Mesothelial cell of epicardium (in vitro differentiated cells): ENCODE data around the gene DEFB123. TPM values are rescaled to one million over a fixed set of nuclear protein-coding genes. Genes with fewer than 3 reads are reported as not detected.
"Not testable (repeated sequence)": the region's sequence is repeated elsewhere in the genome, so short reads cannot be mapped to it uniquely, and the experiment has no call there.

Source experiments
- DNase-seq, 2 experiments: peaks; one replicate each; pipeline ENCODE4 v3.0.0; 2021; ENCODE audit warnings: low spot score in 2 of 2; ENCODE audit not compliant: unreplicated experiment in 2 of 2
- H3K27ac Mint-ChIP-seq: 2 replicates; pipeline ENCODE4 v1.8.0; 2021; ENCODE audit warnings: mixed read lengths
- H3K27me3 Mint-ChIP-seq: 2 replicates; pipeline ENCODE4 v1.8.0; 2021; ENCODE audit warnings: low read depth, mixed read lengths
- H3K36me3 Mint-ChIP-seq: 2 replicates; pipeline ENCODE4 v1.8.0; 2021; ENCODE audit warnings: mixed read lengths
- H3K4me1 Mint-ChIP-seq: 2 replicates; pipeline ENCODE4 v1.8.0; 2021; ENCODE audit warnings: mixed read lengths
- H3K4me3 Mint-ChIP-seq: 2 replicates; pipeline ENCODE4 v1.8.0; 2021; ENCODE audit warnings: mild to moderate bottlenecking, moderate library complexity, mixed read lengths
- H3K9me3 Mint-ChIP-seq: 2 replicates; pipeline ENCODE4 v1.8.0; 2021; ENCODE audit warnings: mixed read lengths
- total RNA-seq: library from RNA; stranded (reverse); gene quantifications from 3 replicates; pipeline ENCODE4 v1.2.1, GENCODE V29; 2021
- TF ChIP-seq, protein P1 (sequence below): fragments of 200-600 bp; sonication (generic); IDR thresholded peaks from one replicate; pipeline ENCODE4 v1.5.0; 2021; ENCODE audit warnings: antibody characterized with exemption; ENCODE audit not compliant: unreplicated experiment

Gene DEFB123
- total RNA-seq, 1 donor from 2014 or later, result not detected

DNA sequence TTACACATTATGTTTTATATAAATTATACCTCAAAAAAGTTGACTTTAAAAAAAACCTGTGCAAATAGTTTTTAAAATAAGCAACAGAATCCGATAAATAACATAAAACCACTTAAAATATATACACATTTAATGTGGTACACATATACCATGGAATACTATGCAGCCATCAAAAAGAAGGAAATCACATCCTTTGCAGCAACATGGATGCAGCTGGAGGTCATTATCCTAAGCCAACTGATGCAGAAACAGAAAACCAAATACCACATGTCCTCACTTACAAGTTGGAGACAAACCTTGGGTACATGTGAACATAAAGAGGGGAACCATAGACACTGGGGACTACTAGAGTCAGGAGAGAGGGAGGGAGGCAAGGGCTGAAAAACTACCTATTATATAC lies 30.4 kb upstream of the DEFB123 start:
- Mint-ChIP-seq H3K27me3 (no peaks in the 10 kb centered on the region), H3K9me3 (peaks cover 77% of the 10 kb centered on the region), H3K4me3 (no peak overlapping the region), H3K36me3 (no peaks in the 10 kb centered on the region), H3K27ac (no peak overlapping the region), H3K4me1 (no peaks in the 10 kb centered on the region)
- TF ChIP-seq, protein P1, sequence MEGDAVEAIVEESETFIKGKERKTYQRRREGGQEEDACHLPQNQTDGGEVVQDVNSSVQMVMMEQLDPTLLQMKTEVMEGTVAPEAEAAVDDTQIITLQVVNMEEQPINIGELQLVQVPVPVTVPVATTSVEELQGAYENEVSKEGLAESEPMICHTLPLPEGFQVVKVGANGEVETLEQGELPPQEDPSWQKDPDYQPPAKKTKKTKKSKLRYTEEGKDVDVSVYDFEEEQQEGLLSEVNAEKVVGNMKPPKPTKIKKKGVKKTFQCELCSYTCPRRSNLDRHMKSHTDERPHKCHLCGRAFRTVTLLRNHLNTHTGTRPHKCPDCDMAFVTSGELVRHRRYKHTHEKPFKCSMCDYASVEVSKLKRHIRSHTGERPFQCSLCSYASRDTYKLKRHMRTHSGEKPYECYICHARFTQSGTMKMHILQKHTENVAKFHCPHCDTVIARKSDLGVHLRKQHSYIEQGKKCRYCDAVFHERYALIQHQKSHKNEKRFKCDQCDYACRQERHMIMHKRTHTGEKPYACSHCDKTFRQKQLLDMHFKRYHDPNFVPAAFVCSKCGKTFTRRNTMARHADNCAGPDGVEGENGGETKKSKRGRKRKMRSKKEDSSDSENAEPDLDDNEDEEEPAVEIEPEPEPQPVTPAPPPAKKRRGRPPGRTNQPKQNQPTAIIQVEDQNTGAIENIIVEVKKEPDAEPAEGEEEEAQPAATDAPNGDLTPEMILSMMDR, result no peak
- DNase-seq, result no peak

DNA sequence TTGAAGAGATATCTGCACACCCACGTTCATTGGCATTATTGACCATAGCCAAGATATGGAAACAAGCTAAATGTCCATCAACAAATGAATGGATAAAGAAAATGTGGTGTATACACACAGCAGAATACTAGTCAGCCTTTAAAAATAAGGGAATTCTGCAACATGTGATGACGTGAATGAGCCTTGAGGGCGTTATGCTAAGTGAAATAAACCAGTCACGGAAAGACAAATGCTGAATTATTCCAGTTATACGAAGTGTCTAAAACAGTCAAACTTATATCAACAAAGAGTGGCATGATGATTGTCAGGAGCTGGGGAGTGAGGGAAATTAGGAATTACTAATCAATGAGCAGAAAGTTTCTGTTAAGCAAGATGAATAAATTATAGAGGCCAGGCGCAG lies 26.1 kb upstream of the DEFB123 start:
- Mint-ChIP-seq H3K4me3 (no peak overlapping the region), H3K36me3 (peaks cover 2% of the 10 kb centered on the region), H3K27ac (no peak overlapping the region), H3K27me3 (no peaks in the 10 kb centered on the region), H3K4me1 (no peaks in the 10 kb centered on the region), H3K9me3 (peaks cover 70% of the 10 kb centered on the region)
- DNase-seq, result no peak
- TF ChIP-seq, protein P1, result no peak

DNA sequence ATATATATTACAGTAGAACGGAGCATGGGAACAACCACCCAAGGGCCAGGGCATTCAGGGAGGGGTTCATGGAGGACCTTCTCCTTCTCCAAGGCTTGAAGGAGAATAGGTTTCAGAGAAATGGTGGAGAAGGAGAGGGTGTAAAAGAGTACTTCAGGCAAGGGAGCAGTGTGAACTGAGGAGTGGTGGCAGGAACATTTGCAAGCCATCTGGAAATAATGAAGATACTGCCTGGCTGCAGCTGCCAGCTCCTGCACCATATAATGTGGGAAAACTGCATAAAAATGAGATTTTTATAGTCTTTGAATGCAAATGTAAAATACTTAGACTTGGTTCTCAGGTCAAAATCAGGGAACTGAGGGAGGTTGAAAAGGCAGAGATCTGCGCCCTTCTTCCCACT lies 24.8 kb upstream of the DEFB123 start:
- Mint-ChIP-seq H3K4me3 (no peak overlapping the region), H3K27ac (no peak overlapping the region), H3K4me1 (no peaks in the 10 kb centered on the region), H3K36me3 (peaks cover 2% of the 10 kb centered on the region), H3K9me3 (peaks cover 69% of the 10 kb centered on the region), H3K27me3 (no peaks in the 10 kb centered on the region)
- TF ChIP-seq, protein P1, result no peak
- no peak for DNase-seq

DNA sequence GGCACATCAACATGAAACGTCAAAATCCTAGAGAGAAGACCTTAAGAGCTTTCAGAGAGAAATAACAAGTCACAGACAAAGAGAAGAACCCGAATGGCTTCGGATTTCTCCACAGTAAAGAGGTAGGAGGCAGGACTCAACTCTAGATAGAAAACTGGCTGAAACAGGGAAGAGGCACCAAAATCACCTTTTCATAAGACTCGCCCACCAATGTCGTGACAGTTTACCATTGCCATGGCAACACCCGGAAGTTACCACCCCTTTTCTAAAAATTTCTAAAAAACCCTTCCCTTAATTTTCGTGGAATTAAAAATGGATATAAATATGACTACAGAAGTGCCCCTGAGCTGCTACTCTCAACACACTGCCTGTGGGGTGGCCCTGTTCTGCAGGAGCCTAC lies 22.1 kb upstream of the DEFB123 start:
- Mint-ChIP-seq H3K27ac (no peak overlapping the region), H3K4me3 (no peak overlapping the region), H3K9me3 (peaks cover 65% of the 10 kb centered on the region), H3K4me1 (no peaks in the 10 kb centered on the region), H3K27me3 (no peaks in the 10 kb centered on the region), H3K36me3 (peaks cover 2% of the 10 kb centered on the region)
- no peak for DNase-seq
- TF ChIP-seq, protein P1, result no peak

DNA sequence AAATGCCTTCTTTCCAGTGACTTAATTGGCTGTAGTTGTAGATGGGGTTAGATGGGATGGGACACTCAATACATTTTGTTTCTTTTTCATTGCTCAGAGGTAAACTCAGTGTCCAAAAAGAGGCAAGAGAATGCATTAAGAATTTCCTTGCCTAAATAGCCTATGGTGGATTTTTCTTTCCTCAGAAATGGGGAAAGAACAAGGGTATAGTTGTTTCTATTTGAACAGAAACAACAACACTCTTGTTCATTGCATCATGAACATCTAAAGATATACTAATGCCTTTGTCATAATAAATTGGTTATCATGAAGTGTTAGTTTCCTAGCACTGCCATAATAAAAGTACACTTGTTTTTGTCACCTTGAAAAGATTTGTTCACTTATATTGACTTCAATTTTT lies 14.6 kb upstream of the DEFB123 start:
- Mint-ChIP-seq H3K27ac (no peak overlapping the region), H3K36me3 (no peaks in the 10 kb centered on the region), H3K27me3 (no peaks in the 10 kb centered on the region), H3K4me1 (no peaks in the 10 kb centered on the region), H3K9me3 (peaks cover 43% of the 10 kb centered on the region), H3K4me3 (no peak overlapping the region)
- TF ChIP-seq, protein P1, result no peak
- DNase-seq, result no peak

DNA sequence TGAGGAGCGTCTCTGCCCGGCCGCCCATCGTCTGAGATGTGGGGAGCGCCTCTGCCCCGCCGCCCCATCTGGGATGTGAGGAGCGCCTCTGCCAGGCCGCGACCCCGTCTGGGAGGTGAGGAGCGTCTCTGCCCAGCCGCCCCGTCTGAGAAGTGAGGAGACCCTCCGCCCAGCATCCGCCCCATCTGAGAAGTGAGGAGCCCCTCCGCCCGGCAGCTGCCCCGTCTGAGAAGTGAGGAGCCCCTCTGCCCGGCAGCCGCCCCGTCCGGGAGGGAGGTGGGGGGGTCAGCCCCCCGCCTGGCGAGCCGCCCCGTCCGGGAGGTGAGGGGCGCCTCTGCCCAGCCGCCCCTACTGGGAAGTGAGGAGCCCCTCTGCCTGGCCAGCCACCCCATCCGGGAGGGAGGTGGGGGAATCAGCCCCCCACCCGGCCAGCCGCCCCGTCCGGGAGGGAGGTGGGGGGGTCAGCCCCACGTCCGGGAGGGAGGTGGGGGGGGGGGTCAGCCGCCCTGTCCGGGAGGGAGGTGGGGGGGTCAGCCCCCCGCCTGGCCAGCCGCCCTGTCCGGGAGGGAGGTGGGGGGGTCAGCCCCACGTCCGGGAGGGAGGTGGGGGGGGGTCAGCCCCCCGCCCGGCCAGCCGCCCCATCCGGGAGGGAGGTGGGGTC lies 13.4 kb upstream of the DEFB123 start:
- H3K36me3 Mint-ChIP-seq, H3K27me3 Mint-ChIP-seq, DNase-seq, H3K27ac Mint-ChIP-seq, H3K4me1 Mint-ChIP-seq, H3K4me3 Mint-ChIP-seq: not testable (repeated sequence)
- peaks cover 41% of the 10 kb centered on the region for H3K9me3 Mint-ChIP-seq

DNA sequence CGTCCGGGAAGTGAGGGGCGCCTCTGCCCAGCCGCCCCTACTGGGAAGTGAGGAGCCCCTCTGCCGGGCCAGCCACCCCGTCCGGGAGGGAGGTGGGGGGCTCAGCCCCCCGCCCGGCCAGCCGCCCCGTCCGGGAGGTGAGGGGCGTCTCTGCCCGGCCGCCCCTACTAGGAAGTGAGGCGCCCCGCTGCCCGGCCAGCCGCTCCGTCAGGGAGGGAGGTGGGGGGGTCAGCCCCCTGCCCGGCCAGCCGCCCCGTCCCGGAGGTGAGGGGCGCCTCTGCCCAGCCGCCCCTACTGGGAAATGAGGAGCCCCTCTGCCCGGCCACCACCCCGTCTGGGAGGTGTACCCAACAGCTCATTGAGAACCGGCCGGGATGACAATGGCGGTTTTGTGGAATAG lies 12.9 kb upstream of the DEFB123 start:
- H3K27me3 Mint-ChIP-seq, H3K4me3 Mint-ChIP-seq, H3K27ac Mint-ChIP-seq, H3K36me3 Mint-ChIP-seq, H3K4me1 Mint-ChIP-seq, DNase-seq: not testable (repeated sequence)
- H3K9me3 Mint-ChIP-seq, result peaks cover 42% of the 10 kb centered on the region
